Choroid plexus epithelial cell (primary cell): ENCODE measurements around the gene MACROH2A1.

Source experiments
- DNase-seq: peaks from one replicate; pipeline ENCODE4 v3.0.0-alpha.2; 2010; ENCODE audit warnings: low read depth
- H3K4me3 ChIP-seq: 2 replicates; pipeline ENCODE4 v1.5.1; 2011; ENCODE audit warnings: low read depth, mild to moderate bottlenecking, control low read depth, low read length, moderate library complexity
- CTCF ChIP-seq: conservative IDR thresholded peaks from 2 replicates; pipeline ENCODE4 v1.5.1; 2011; ENCODE audit warnings: low read depth, mild to moderate bottlenecking, control low read depth, inconsistent platforms, low read length, moderate library complexity

MACROH2A1 gene

GRCh38 chr5:135335031-135335828, 63.8 kb downstream of the MACROH2A1 start:
- no peak overlapping the region for H3K4me3 ChIP-seq
- TF ChIP-seq CTCF = no peak
- peak; percentile 45 for DNase-seq

GRCh38 chr5:135333732-135334515, 65.1 kb downstream of the MACROH2A1 start:
- no peak overlapping the region for H3K4me3 ChIP-seq
- no peak for DNase-seq

GRCh38 chr5:135332519-135333150, 66.4 kb downstream of the MACROH2A1 start:
- DNase-seq = peak; percentile 85
- peak; percentile 63 for TF ChIP-seq CTCF
- H3K4me3 ChIP-seq = no peak overlapping the region

More at GRCh38 chr5:135333732-135334515, 65.1 kb downstream of the MACROH2A1 start:
- TF ChIP-seq CTCF = no peak

- no peak for TF ChIP-seq CTCF
- no peak for DNase-seq
- no peak overlapping the region for H3K4me3 ChIP-seq
Measured at GRCh38 chr5:135331612-135332011, 67.4 kb downstream of the MACROH2A1 start.

GRCh38 chr5:135330798-135331096, 68.3 kb downstream of the MACROH2A1 start:
- DNase-seq = no peak
- no peak for TF ChIP-seq CTCF

GRCh38 chr5:135329913-135330797, 68.9 kb downstream of the MACROH2A1 start:
- DNase-seq = no peak
- H3K4me3 ChIP-seq = no peak overlapping the region
- TF ChIP-seq CTCF = no peak

More at GRCh38 chr5:135330798-135331096, 68.3 kb downstream of the MACROH2A1 start:
- no peak overlapping the region for H3K4me3 ChIP-seq
